ENCODE results near the gene RNF5.
"Not testable (repeated sequence)": the region's sequence is repeated elsewhere in the genome, so short reads cannot be mapped to it uniquely, and the experiment has no call there.

Gene RNF5

GRCh38 chr6:32190911-32191677, 12.9 kb downstream of the RNF5 start:
- no peak for DNase-seq

- DNase-seq = no peak
Observed at GRCh38 chr6:32191696-32192607, 13.7 kb downstream of the RNF5 start.

GRCh38 chr6:32192608-32193039, 14.4 kb downstream of the RNF5 start, which contains the start of gene GPSM3:
TSS of gene GPSM3 (minus strand) at chr6:32192643. CDS start at chr6:32192513, 130 bp downstream.
- DNase-seq = peak; percentile 37

- DNase-seq = not testable (repeated sequence)
Observed at GRCh38 chr6:32193096-32193495, 14.9 kb downstream of the RNF5 start.

- no peak for DNase-seq
Observed at GRCh38 chr6:32194388-32194787, 16.2 kb downstream of the RNF5 start.

GRCh38 chr6:32194825-32195651, 16.8 kb downstream of the RNF5 start:
- no peak for DNase-seq

GRCh38 chr6:32195652-32195901, 17.4 kb downstream of the RNF5 start:
- DNase-seq = peak; percentile 100

GRCh38 chr6:32195902-32196681, 17.9 kb downstream of the RNF5 start:
- peak; percentile 76 for DNase-seq

GRCh38 chr6:32196682-32197616, 18.7 kb downstream of the RNF5 start:
- DNase-seq = no peak

- DNase-seq = no peak
Observed at GRCh38 chr6:32198345-32198696, 20.1 kb downstream of the RNF5 start.

- no peak for DNase-seq
Observed at GRCh38 chr6:32198866-32199265, 20.7 kb downstream of the RNF5 start.

GRCh38 chr6:32200711-32201475, 22.7 kb downstream of the RNF5 start:
- no peak for DNase-seq

GRCh38 chr6:32202186-32202585, 24.0 kb downstream of the RNF5 start:
- DNase-seq = no peak

GRCh38 chr6:32203426-32204267, 25.4 kb downstream of the RNF5 start:
- no peak for DNase-seq

- DNase-seq = no peak
Observed at GRCh38 chr6:32204268-32204715, 26.1 kb downstream of the RNF5 start.

- DNase-seq = no peak
Observed at GRCh38 chr6:32208996-32209395, 30.8 kb downstream of the RNF5 start.

- DNase-seq = no peak
Observed at GRCh38 chr6:32210191-32210601, 32.0 kb downstream of the RNF5 start.

- DNase-seq = not testable (repeated sequence)
Observed at GRCh38 chr6:32211432-32211831, 33.2 kb downstream of the RNF5 start.

GRCh38 chr6:32212076-32212760, 34.0 kb downstream of the RNF5 start:
- DNase-seq = no peak

Measured in DMS153 (cell line).